Measurements from ENCODE around the gene NRROS.

Gene NRROS

GRCh38 chr3:196646666-196647216 is 7.2 kb downstream of the NRROS start:
- Mint-ChIP-seq H3K27ac (no peak overlapping the region), H3K27me3 (ENCODE audit: low read depth) (peaks cover 21% of the 10 kb centered on the region), H3K4me1 (peaks cover 10% of the 10 kb centered on the region), H3K4me3 (no peak overlapping the region), H3K9me3 (no peaks in the 10 kb centered on the region), H3K36me3 (ENCODE audit: low read depth) (no peaks in the 10 kb centered on the region)
- TF ChIP-seq CTCF (IDR thresholded peaks at IDR 0.05; ENCODE audit: unreplicated experiment in 3 of 3) = no peak

GRCh38 chr3:196650740-196651311 is 11.3 kb downstream of the NRROS start:
- Mint-ChIP-seq H3K4me1 (peaks cover 10% of the 10 kb centered on the region), H3K36me3 (ENCODE audit: low read depth) (no peaks in the 10 kb centered on the region), H3K9me3 (no peaks in the 10 kb centered on the region), H3K27ac (peak overlapping the region; percentile 33 to 82 (median 74)), H3K4me3 (no peak overlapping the region), H3K27me3 (ENCODE audit: low read depth) (peaks cover 22% of the 10 kb centered on the region)
- no peak for TF ChIP-seq CTCF (IDR thresholded peaks at IDR 0.05; ENCODE audit: unreplicated experiment in 3 of 3)

- H3K36me3 Mint-ChIP-seq (ENCODE audit: low read depth) = no peaks in the 10 kb centered on the region
- H3K27me3 Mint-ChIP-seq (ENCODE audit: low read depth) = peaks cover 20% of the 10 kb centered on the region
- H3K4me1 Mint-ChIP-seq = peaks cover 10% of the 10 kb centered on the region
- H3K4me3 Mint-ChIP-seq = no peak overlapping the region
- no peak overlapping the region for H3K27ac Mint-ChIP-seq
- no peak for TF ChIP-seq CTCF (IDR thresholded peaks at IDR 0.05; ENCODE audit: unreplicated experiment in 3 of 3)
- H3K9me3 Mint-ChIP-seq = no peaks in the 10 kb centered on the region
These were observed 12.3 kb downstream of the NRROS start for GRCh38 chr3:196651819-196652218.

GRCh38 chr3:196652961-196653795 is 13.7 kb downstream of the NRROS start:
- Mint-ChIP-seq H3K9me3 (no peaks in the 10 kb centered on the region), H3K4me3 (no peak overlapping the region), H3K27ac (no peak overlapping the region), H3K36me3 (ENCODE audit: low read depth) (no peaks in the 10 kb centered on the region), H3K27me3 (ENCODE audit: low read depth) (peaks cover 20% of the 10 kb centered on the region), H3K4me1 (peaks cover 10% of the 10 kb centered on the region)
- no peak for TF ChIP-seq CTCF (IDR thresholded peaks at IDR 0.05; ENCODE audit: unreplicated experiment in 3 of 3)

- Mint-ChIP-seq H3K27ac (no peak overlapping the region), H3K36me3 (ENCODE audit: low read depth) (no peaks in the 10 kb centered on the region), H3K27me3 (ENCODE audit: low read depth) (peaks cover 24% of the 10 kb centered on the region), H3K9me3 (no peaks in the 10 kb centered on the region), H3K4me1 (peaks cover 10% of the 10 kb centered on the region), H3K4me3 (no peak overlapping the region)
- TF ChIP-seq CTCF (IDR thresholded peaks at IDR 0.05; ENCODE audit: unreplicated experiment in 3 of 3) = no peak
These were observed 14.7 kb downstream of the NRROS start for GRCh38 chr3:196654006-196654734.

Data from nephron (organoid).